ENCODE measurements around the gene CNOT6.

GRCh38 chr5:180492226-180492903 lies 1.8 kb upstream of the CNOT6 start:
- TF ChIP-seq YY1 (IDR thresholded peaks at IDR 0.05; ENCODE audit: insufficient read depth, insufficient read length) (no peak), SUZ12 (IDR thresholded peaks at IDR 0.05; ENCODE audit: extremely low read depth, insufficient read depth, insufficient read length) (no peak), ZNF274 (IDR thresholded peaks at IDR 0.05; ENCODE audit: low read depth, low read length) (no peak)

Data from NT2/D1 (cell line).